Lung (tissue), 12 donors: ENCODE results near the gene C1QTNF6. TPM values are rescaled to one million over a fixed set of nuclear protein-coding genes. Genes with fewer than 3 reads are reported as not detected.

Experiments
- ATAC-seq: fragments of 200-7000 bp; cut with Tn5 transposase; one replicate; pipeline ENCODE4 v1.9.1; 2020; ENCODE audit warnings: moderate number of reproducible peaks; ENCODE audit not compliant: insufficient read depth, low FRiP score
- DNase-seq, 3 donors: peaks; one replicate each; pipeline ENCODE4 v3.0.0-alpha.2; 2013 to 2017
- H3K27ac ChIP-seq, 2 donors: one replicate each; pipeline ENCODE4 v1.5.1; 2013; ENCODE audit warnings: mild to moderate bottlenecking in 2 of 2, moderate library complexity in 2 of 2, control low read depth in 1 of 2, inconsistent platforms in 1 of 2, low read depth in 1 of 2, low read length in 1 of 2
- H3K27me3 ChIP-seq, 3 donors: one replicate each; pipeline ENCODE4 v1.5.1; 2013; ENCODE audit warnings: low read length in 2 of 3; ENCODE audit not compliant: control insufficient read depth in 3 of 3, insufficient read depth in 3 of 3
- H3K36me3 ChIP-seq, 4 donors: one replicate each; pipeline ENCODE4 v1.5.1; 2013; ENCODE audit warnings: low read length in 4 of 4, mild to moderate bottlenecking in 1 of 4, moderate library complexity in 1 of 4; ENCODE audit not compliant: control insufficient read depth in 4 of 4, insufficient read depth in 4 of 4
- H3K4me1 ChIP-seq, 5 donors: one replicate each; pipeline ENCODE4 v1.5.1; 2013; ENCODE audit warnings: low read length in 5 of 5, mild to moderate bottlenecking in 2 of 5, moderate library complexity in 1 of 5; ENCODE audit not compliant: control insufficient read depth in 5 of 5, insufficient read depth in 5 of 5
- H3K4me3 ChIP-seq: one replicate; pipeline ENCODE4 v1.5.1; 2013; ENCODE audit warnings: mild to moderate bottlenecking, control low read depth, moderate library complexity
- H3K9ac ChIP-seq, 2 donors: one replicate each; pipeline ENCODE4 v1.5.1; 2013; ENCODE audit warnings: low read length in 2 of 2, control low read depth in 1 of 2; ENCODE audit not compliant: insufficient read depth in 1 of 2
- H3K9me3 ChIP-seq, 4 donors: one replicate each; pipeline ENCODE4 v1.5.1; 2013; ENCODE audit warnings: low read length in 3 of 4, mild to moderate bottlenecking in 1 of 4, moderate library complexity in 1 of 4; ENCODE audit not compliant: control insufficient read depth in 4 of 4, insufficient read depth in 3 of 4
- WGBS, 2 donors: extraction: QIAGEN DNeasy Blood & Tissue Kit; methylation state at CpG; one replicate each; pipeline ENCODE4 v1.1.7; 2013; 5-methylcytosine and 5-hydroxymethylcytosine counted together
- polyA plus RNA-seq, 2 donors: library from polyadenylated mRNA; stranded (reverse); fragments of 200-250 nt; gene quantifications; one replicate each; pipeline ENCODE4 v1.2.1, GENCODE V29; 2013
- total RNA-seq, 2 donors: library from RNA; depleted of rRNA in 1 of 2; stranded (reverse); fragments of >200 nt in 1 of 2; gene quantifications; one replicate each; pipeline ENCODE4 v1.2.1, GENCODE V29; 2014 to 2021
- TF ChIP-seq, protein P1 (sequence below): IDR thresholded peaks from 2 replicates; pipeline ENCODE4 v1.5.1; 2012; ENCODE audit warnings: mild to moderate bottlenecking; ENCODE audit errors: control extremely low read depth, extremely low read depth
- donor health status: control.
- donor health status: control.
- donor health status: Bipolar disorder and iron deficiency.
- donor health status: healthy.
- donor health status: DM: yes; HTN: yes; CAD: no.

Gene C1QTNF6
- total and polyA plus RNA-seq, 4 donors: 3.8 to 14.0 (median 4.3) TPM

DNA sequence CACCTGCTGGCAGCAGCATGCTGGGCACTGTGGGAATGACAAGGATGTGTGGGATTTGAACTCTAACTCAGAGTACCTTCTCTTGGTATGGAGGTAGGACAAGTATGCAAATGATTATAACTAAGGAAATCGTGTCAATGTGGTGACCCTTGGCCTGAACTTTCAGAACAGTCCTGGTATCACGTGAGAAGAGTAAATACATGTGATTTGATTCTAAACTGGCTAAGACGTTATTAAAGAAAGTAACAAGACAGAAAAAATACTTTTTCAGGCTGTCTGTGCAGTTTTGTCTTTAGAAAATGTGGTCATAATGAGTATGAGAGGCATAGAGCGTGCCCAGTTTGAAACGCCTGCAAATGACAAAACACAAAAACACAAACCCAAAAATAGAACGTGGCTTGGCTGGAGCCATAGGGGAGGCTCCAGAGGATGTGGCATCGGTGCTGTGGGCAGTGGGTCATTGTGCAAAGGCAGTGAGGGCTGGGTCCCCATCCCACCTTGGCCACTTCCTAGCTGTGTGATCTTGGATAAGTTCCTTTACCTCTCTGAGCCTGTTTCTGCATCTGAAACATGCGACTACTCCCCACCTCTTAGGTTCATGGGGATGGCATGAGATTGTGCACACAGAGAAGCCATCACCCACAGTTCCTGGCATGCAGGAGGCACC, 19.9 kb downstream of the C1QTNF6 start:
- ATAC-seq (no peak), DNase-seq (no peak)
- Histone ChIP-seq H3K4me3 (no peak overlapping the region), H3K36me3 (no peaks in the 10 kb centered on the region), H3K27ac (peak overlapping the region in 1 of 2 donors; percentile 2), H3K4me1 (peaks cover 0 to 6% (median 0%) of the 10 kb centered on the region in 5 donors), H3K9me3 (no peaks in the 10 kb centered on the region), H3K27me3 (peaks cover 0 to 2% (median 2%) of the 10 kb centered on the region in 3 donors), H3K9ac (no peak overlapping the region)
- TF ChIP-seq, protein P1, sequence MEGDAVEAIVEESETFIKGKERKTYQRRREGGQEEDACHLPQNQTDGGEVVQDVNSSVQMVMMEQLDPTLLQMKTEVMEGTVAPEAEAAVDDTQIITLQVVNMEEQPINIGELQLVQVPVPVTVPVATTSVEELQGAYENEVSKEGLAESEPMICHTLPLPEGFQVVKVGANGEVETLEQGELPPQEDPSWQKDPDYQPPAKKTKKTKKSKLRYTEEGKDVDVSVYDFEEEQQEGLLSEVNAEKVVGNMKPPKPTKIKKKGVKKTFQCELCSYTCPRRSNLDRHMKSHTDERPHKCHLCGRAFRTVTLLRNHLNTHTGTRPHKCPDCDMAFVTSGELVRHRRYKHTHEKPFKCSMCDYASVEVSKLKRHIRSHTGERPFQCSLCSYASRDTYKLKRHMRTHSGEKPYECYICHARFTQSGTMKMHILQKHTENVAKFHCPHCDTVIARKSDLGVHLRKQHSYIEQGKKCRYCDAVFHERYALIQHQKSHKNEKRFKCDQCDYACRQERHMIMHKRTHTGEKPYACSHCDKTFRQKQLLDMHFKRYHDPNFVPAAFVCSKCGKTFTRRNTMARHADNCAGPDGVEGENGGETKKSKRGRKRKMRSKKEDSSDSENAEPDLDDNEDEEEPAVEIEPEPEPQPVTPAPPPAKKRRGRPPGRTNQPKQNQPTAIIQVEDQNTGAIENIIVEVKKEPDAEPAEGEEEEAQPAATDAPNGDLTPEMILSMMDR: no peak
- WGBS, 2 donors: 50 to 58% methylated on average over 8 of the region's 8 CpGs

DNA sequence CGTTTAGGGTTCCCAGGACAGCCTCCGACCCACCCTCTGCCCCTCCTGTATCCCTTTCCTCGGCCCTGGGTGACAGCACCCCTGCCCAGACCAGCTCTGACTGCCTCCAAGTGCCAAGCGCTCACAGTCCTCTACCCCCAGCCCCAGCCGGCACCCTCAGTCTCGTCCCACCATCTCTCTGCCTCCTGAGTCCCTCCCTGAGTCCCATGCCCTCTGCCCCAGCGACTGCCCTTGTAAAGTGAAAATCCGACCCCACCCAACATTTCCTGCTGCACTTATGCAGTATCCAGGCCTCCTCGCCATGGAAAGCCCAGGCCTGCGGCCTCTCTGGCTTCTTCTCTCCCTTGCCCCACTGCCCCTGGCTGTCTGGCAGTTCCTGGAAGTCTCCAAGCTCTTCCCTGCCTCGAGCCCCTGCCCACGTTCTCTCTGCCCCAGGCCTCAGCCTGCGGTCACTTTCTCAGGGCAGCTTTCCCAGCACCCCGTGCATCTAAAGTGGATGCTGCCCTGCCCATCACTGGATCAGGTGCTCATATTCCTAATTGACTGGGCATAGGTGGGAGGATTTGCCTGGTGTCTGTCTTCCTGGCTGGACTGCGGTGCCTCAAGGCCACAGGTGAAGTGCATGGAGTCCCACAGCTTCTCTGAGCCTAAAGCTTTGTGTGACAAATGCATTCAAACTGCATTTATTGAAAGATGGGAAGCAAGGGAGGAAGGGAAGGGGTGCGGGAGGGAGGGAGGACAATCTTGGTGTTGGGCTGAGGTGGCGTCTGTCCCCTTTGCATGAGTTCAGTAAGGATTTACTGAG, 20.7 kb downstream of the C1QTNF6 start:
- H3K4me1 ChIP-seq: peaks cover 0 to 6% (median 0%) of the 10 kb centered on the region in 5 donors
- peak overlapping the region in 1 of 2 donors; percentile 50 for H3K27ac ChIP-seq
- peaks cover 0 to 2% (median 0%) of the 10 kb centered on the region in 3 donors for H3K27me3 ChIP-seq
- peak in 1 of 3 donors; percentile 7 for DNase-seq
- H3K9ac ChIP-seq: no peak overlapping the region
- H3K4me3 ChIP-seq: no peak overlapping the region
- TF ChIP-seq, protein P1: no peak
- H3K9me3 ChIP-seq: no peaks in the 10 kb centered on the region
- ATAC-seq: no peak
- no peaks in the 10 kb centered on the region for H3K36me3 ChIP-seq
- 64 to 81% methylated on average over 17 of the region's 17 CpGs for WGBS, 2 donors

DNA sequence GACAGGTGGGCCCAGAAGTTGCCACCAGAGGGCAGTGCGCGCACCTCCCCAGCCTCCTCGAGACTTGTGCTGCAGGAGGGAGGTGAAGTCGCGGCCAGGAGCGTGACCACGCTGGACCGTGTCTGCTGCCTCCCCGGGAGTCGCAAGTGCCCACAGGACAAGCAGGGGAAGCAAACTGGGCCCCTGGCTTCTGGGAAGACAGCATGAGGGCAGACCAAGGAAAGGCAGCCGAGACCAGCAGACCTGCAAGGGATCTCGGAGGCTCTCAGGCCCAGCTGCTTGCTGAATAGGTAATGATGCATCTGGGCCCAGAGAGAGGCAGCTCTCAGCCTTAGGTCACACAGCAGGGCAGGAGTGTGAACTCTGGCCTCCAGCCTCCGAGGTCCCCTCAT, 21.4 kb downstream of the C1QTNF6 start:
- DNase-seq (peak; percentile 79 to 85 (median 82)), ATAC-seq (peak; percentile 66)
- no peaks in the 10 kb centered on the region for H3K9me3 ChIP-seq
- no peak overlapping the region for H3K9ac ChIP-seq
- H3K27me3 ChIP-seq: peaks cover 0 to 2% (median 0%) of the 10 kb centered on the region in 3 donors
- no peaks in the 10 kb centered on the region for H3K36me3 ChIP-seq
- H3K27ac ChIP-seq: peak overlapping the region in 1 of 2 donors; percentile 50
- peaks cover 0 to 6% (median 0%) of the 10 kb centered on the region in 5 donors for H3K4me1 ChIP-seq
- no peak overlapping the region for H3K4me3 ChIP-seq
- TF ChIP-seq, protein P1: peak; percentile 95
- WGBS, 2 donors: 14 to 16% methylated on average over 13 of the region's 13 CpGs
